ENCODE measurements around the gene THBS1.

THBS1 gene

DNA sequence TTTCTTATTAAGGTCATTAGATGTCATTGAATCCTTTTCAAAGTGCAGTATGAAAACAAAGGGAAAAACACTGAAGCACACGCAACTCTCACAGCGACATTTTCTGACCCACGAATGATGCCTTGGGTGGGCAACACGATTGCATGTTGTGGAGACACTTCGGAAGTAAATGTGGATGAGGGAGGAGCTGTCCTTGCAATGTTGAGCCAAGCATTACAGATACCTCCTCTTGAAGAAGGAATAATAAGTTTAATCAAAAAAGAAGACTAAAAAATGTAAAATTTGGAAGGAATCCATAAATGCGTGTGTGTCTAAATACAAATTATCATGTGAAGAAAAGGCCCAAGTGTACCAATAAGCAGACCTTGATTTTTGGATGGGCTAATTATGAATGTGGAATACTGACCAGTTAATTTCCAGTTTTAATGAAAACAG lies 16.9 kb downstream of the THBS1 start:
- no peaks in the 10 kb centered on the region for H3K27me3 ChIP-seq (ENCODE audit: control insufficient read depth, insufficient read depth, low read length)
- H3K4me3 ChIP-seq (ENCODE audit: low read depth, low read length), result no peak overlapping the region
- no peaks in the 10 kb centered on the region for H3K79me2 ChIP-seq
- H3K36me3 ChIP-seq (ENCODE audit: control insufficient read depth, insufficient read depth, low read length), result no peaks in the 10 kb centered on the region
- H3K4me2 ChIP-seq (ENCODE audit: low read length), result no peak overlapping the region
- H3K27ac ChIP-seq, result no peak overlapping the region
- no peaks in the 10 kb centered on the region for H3K4me1 ChIP-seq
- H3K9me3 ChIP-seq (ENCODE audit: control insufficient read depth, low read length), result no peaks in the 10 kb centered on the region
- no peak overlapping the region for H3K9ac ChIP-seq
- no peak overlapping the region for H2AFZ ChIP-seq
- no peak for TF ChIP-seq CTCF (IDR thresholded peaks at IDR 0.05)

GRCh38 chr15:39598186-39598850 lies 17.4 kb downstream of the THBS1 start:
- H3K4me2 ChIP-seq (ENCODE audit: low read length), result no peak overlapping the region
- no peak overlapping the region for H3K9ac ChIP-seq
- no peaks in the 10 kb centered on the region for H3K4me1 ChIP-seq
- H3K27ac ChIP-seq, result no peak overlapping the region
- no peaks in the 10 kb centered on the region for H3K9me3 ChIP-seq (ENCODE audit: control insufficient read depth, low read length)
- TF ChIP-seq CTCF (IDR thresholded peaks at IDR 0.05), result no peak
- no peaks in the 10 kb centered on the region for H3K27me3 ChIP-seq (ENCODE audit: control insufficient read depth, insufficient read depth, low read length)
- H3K36me3 ChIP-seq (ENCODE audit: control insufficient read depth, insufficient read depth, low read length), result no peaks in the 10 kb centered on the region
- H2AFZ ChIP-seq, result no peak overlapping the region
- H3K79me2 ChIP-seq, result no peaks in the 10 kb centered on the region
- H3K4me3 ChIP-seq (ENCODE audit: low read depth, low read length), result no peak overlapping the region

DNA sequence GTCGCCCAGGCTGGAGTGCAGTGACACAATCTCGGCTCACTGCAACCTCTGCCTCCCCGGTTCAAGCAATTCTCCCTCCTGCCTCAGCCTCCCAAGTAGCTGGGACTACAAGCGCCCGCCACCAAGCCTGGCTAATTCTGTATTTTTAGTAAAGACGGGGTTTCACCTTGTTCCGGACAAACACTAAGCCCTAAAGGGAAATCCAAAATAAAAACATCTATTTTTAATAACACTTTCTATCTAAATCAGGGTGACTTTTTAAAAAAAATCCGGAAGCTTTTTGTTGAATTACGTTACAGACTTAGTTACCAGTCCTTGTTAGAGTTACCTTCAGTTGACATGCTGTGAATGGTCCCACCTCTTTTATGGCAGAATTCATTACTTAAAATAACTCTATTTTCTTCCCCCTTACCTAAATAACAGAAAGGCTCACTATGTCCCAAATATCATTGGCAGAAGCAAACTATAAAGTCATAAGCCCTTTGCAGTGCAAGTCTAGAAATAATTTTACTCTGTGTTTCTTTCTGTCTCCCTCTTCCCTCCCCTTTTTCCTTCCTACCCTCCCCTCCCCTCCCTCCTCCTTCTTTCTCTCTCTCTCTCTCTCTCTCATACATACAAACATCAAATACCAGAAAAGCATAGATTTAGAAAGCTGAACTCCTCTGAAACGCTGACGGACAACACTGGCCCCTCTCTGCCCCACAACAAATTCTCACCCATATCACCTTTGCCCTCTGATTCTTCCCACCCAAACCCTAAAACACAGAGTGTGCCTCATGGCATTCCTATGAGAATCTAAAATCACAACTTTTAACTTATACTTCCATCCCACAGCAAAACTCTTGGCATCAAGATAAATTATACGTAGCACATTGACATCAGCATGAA lies 18.3 kb downstream of the THBS1 start:
- Histone ChIP-seq H3K4me1 (no peaks in the 10 kb centered on the region), H3K9ac (no peak overlapping the region), H3K9me3 (ENCODE audit: control insufficient read depth, low read length) (no peaks in the 10 kb centered on the region), H3K79me2 (no peaks in the 10 kb centered on the region), H3K36me3 (ENCODE audit: control insufficient read depth, insufficient read depth, low read length) (no peaks in the 10 kb centered on the region), H3K27ac (no peak overlapping the region), H2AFZ (no peak overlapping the region), H3K27me3 (ENCODE audit: control insufficient read depth, insufficient read depth, low read length) (no peaks in the 10 kb centered on the region), H3K4me2 (ENCODE audit: low read length) (no peak overlapping the region), H3K4me3 (ENCODE audit: low read depth, low read length) (no peak overlapping the region)
- no peak for TF ChIP-seq CTCF (IDR thresholded peaks at IDR 0.05)

GRCh38 chr15:39599871-39600270 lies 19.0 kb downstream of the THBS1 start:
- Histone ChIP-seq H3K4me1 (no peaks in the 10 kb centered on the region), H3K27me3 (ENCODE audit: control insufficient read depth, insufficient read depth, low read length) (no peaks in the 10 kb centered on the region), H3K4me3 (ENCODE audit: low read depth, low read length) (no peak overlapping the region), H3K27ac (no peak overlapping the region), H3K36me3 (ENCODE audit: control insufficient read depth, insufficient read depth, low read length) (no peaks in the 10 kb centered on the region), H2AFZ (no peak overlapping the region), H3K79me2 (no peaks in the 10 kb centered on the region), H3K4me2 (ENCODE audit: low read length) (no peak overlapping the region), H3K9ac (no peak overlapping the region), H3K9me3 (ENCODE audit: control insufficient read depth, low read length) (no peaks in the 10 kb centered on the region)
- TF ChIP-seq CTCF (IDR thresholded peaks at IDR 0.05), result no peak

Measured in parathyroid adenoma (tissue), 2 donors.